ENCODE data around the gene CCDC158.

GRCh38 chr4:76270244-76271175 lies 150.4 kb downstream of the CCDC158 start:
- TF ChIP-seq CTCF (IDR thresholded peaks at IDR 0.05) (no peak), POLR2A (IDR thresholded peaks at IDR 0.05) (no peak)

All from Peyer's patch (tissue), 4 donors.